NOMO-1 treated with dmso at 0.1 percent for 144 hours (cell line): Measurements from ENCODE around the gene PLEKHA6.
"Not testable (repeated sequence)": the region's sequence is repeated elsewhere in the genome, so short reads cannot be mapped to it uniquely, and the experiment has no call there.

Experiments used
- DNase-seq: peaks from one replicate; lab custom pipeline; 2025; ENCODE audit not compliant: unreplicated experiment; lab: John Stamatoyannopoulos, UW

PLEKHA6 gene

DNA sequence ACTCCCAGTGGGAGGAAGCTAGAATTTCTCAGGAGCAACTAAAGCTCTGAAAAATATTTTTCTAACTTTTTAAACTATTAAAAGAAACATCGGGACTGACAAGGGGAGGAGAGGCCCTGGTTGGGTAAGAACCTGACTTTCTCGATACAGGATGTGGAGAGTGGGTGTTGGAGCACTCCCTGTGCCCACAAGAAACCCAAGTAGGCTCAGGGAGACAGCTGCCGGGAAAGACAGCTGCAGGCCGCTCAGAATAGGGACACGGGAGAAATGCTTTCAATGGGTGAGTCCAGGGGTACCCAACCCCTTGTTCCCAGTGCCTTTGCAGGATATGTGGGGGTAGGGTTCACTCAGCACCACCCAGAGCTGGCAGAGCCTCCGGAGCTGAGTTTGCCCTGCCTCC, 43.6 kb downstream of the PLEKHA6 start:
- no peak for DNase-seq

DNA sequence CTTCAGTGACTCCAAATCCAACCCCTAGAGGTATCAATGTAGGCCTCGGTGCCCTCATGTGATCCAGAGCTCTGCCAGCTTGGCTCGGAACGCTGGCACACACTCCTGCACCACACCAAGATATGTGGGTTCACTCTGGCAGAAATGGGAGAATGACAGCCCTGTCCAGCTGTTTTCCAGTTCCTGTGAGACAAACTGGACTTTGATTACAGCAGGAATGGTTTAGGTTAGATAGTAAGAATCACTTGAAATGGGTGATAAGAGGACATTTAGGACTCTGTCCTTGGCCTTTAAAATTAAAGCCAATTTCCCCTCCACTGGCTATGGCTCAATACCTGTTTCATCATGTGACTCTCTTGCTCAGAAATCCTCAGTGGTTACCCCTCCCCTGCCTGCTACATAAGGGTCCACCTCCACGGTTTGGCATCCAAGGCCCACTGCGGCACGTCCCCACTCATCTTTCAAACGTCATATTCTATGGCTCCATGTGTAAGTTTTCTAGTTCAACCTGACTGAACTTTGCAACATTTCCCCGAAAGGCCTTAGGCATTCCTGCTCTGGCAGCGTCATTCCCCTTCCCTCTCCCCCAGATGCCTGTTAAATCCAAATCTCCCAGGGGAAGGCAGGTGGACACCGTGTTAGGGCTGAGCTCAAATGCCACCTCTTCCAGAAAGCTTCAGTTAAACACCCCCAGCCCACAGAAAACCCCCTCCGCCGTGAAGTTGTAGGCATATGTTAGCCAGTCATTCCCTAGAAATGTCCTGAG, 44.7 kb downstream of the PLEKHA6 start:
- DNase-seq: no peak

DNA sequence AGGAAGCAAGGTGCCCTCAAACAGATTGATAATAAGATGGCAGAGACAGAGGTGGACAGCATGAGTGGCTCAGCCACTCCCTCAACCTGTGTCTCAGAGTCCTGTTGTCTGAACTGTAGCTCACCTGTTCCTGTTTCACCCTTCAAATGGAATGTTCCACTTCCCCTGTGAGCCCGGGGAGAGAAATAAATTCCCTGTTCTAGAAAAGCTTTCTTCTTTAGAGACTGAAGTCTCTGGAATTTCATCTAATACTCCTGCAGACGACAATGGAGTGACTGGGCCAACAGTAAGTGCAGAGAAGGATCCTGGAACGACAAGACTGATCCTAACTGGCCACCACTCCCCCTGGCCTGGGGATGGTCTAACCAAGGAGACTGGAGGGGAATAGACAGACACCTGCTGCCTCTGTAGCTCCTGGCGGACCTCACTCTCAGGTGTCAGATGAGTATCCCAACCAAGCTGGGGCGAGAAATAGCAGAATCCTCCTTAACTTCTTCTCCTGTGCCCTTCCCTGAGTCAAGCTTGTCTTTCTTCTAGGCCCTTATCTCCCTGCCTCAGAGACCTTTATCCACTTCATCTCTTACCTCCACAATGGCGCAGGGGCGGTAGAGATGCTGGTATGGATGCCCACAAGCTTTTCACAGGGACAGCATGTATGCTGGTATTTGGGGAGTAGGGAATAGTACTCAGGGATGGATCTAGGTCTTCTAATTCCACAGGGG, 45.4 kb downstream of the PLEKHA6 start:
- no peak for DNase-seq

DNA sequence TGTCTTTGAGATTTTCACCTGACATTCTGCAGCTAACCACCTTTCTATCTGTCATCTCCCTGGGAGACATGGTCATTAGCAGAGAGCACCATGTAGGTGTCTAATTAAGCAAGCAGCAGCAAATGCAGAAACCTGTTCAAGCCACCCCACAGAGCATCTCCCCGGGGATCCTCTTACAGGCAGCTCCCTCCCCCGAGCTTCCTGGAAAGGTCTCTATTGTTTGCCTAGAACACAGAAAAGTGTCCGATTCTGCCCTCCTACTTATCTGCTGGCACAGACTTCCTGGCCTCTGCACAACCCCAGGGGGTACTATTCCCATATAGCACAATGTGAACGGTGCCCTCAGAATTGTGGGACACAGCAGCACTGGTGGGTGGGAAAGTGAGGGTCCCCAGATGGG, 46.1 kb downstream of the PLEKHA6 start:
- no peak for DNase-seq

DNA sequence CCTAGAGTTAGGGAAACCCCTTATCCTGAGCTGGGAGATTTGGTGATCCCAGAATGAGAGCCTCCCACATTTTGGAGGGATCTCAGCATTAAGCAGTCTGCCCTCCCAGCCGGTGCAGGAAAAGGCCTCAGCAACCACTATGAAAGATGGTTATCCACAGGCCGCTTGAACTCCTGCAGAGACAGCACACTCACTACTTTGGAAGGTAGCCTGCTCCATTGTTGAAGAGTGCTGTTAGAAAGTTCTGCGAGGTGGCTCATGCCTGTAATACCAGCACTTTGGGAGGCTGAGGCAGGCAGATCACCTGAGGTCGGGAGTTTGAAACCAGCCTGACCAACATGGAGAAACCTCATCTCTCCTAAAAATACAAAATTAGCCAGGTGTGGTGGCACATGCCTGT, 48.8 kb downstream of the PLEKHA6 start:
- DNase-seq: not testable (repeated sequence)

DNA sequence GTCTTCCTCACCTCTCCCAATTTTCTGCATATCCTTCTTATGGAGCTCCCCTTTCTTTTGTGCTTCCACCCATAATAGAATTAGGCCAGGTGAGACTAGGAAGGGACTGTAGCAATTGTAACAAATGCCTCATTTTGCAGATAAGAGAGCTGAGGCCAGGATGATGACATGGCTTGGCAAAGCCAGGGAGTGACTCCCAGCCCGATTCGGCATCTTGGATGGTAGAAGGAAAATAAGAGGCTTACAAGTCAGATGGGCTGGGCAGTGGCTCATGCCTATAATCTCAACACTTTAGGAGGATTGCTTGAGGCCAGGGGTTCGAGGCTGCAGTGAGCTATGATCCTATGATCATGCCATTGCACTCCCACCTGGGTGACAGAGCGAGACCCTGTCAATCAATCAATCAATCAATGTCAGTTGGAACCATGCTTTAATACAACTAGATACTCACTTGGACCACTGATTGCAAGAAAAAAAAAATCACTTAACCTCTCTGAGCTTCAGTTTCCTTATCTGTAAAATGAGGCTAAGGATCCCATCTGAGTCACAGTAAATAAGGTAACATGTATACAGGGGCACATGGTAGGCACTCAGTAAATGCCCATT, 51.6 kb downstream of the PLEKHA6 start:
- DNase-seq: no peak

GRCh38 chr1:204307334-204307883, 52.3 kb downstream of the PLEKHA6 start:
- no peak for DNase-seq

DNA sequence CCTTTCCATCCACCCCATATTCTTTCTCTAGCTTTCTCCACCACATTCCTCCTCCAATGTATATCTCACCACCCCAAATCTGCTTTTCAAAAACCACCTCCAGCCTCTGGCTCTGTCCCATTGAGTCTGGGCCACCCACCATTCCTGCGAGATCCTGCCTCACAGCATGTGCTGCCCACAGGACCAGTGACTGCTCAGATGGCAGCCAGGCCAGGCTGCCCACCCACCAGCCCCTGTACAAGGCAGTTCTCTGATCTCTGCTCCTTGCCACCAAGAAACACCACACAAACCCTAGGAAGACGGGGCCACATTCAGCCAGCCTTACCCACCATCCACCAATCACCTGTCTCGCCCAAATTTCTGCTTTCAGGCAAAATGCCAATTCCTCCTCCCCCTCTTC, 53.7 kb downstream of the PLEKHA6 start:
- DNase-seq: no peak

- no peak for DNase-seq
These were observed 55.7 kb downstream of the PLEKHA6 start for GRCh38 chr1:204304067-204304466.

GRCh38 chr1:204302769-204303168, 57.0 kb downstream of the PLEKHA6 start:
- DNase-seq: no peak

GRCh38 chr1:204301171-204301957, 58.4 kb downstream of the PLEKHA6 start:
- DNase-seq: no peak

GRCh38 chr1:204299814-204300365, 59.8 kb downstream of the PLEKHA6 start:
- DNase-seq: no peak

GRCh38 chr1:204296431-204296988, 63.2 kb downstream of the PLEKHA6 start:
- DNase-seq: peak; percentile 7

GRCh38 chr1:204295671-204296070, 64.1 kb downstream of the PLEKHA6 start:
- no peak for DNase-seq

GRCh38 chr1:204294357-204294756, 65.4 kb downstream of the PLEKHA6 start:
- DNase-seq: no peak

DNA sequence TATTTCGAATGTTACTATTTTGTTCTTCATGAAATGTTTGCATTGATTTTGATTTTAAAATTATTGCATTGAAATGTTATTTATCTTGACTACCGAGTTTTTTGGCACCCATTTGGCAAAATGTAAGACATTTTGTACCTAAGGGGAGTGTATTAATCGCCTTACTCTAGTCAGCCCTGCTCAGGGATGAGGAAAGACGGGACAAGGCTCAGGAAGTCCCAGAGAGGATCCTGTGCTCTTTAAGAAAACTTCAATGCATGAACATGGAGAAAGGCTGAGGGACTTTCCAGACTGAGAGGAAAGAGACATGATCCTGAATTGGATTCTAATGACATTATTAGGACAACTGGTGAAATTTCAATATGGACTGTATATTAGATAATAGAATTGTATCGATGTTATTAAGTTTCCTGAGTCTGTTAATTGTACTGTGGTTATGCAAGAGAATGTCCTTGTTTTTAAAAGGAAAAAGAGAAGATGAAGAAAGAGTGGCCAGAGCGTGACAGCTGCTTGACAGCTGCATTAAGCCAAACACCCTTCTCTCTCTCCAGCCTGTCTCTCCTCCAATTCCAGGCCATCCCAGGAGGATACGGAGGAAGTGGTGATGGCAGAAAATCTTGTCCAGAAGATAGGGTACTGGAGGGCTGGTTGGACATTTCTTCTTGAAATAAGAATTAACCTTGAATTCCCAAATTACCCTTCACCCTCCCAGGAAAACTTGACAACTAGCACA, 66.0 kb downstream of the PLEKHA6 start:
- no peak for DNase-seq

- no peak for DNase-seq
These were observed 67.0 kb downstream of the PLEKHA6 start for GRCh38 chr1:204292740-204293139.

- no peak for DNase-seq
These were observed 70.4 kb downstream of the PLEKHA6 start for GRCh38 chr1:204289280-204289679.

GRCh38 chr1:204288021-204288588, 71.6 kb downstream of the PLEKHA6 start:
- no peak for DNase-seq
